ENCODE results near the gene ADGRD1.

Gene ADGRD1

DNA sequence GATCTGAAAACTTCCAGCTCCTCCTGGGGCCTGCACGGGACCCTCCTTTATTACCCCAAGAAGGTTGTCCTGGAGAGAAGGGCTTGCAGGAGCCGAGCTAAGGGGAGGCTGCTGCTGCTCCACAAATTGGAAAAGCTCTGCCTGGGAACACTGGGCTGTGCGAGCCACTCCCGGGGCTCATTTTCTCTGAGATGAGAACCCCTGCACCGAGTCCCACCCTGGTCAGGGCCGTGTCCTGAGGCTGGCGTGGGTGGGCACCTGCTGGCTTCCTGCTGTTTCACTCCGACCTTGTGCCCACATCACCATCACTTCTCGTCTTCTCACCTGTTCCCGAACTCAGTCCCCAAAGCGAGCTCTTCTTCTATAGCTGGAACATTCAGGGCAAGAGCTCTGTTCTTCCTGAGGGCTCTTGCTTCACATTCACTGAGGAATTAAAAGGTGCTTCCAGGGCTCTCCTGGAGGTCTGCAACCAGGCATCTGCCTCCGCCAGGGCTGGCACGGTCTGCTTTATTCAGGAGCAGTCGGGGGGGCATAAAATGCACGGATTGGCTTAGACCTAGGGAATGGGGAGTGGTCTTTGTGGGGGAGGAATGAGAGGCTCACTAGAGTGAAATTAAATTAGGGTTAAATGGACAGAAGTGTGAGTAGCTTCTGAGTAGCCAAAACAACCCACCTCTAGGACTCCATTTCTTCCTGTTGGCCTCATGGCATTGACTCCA is 98.5 kb downstream of the ADGRD1 start:
- no peak for TF ChIP-seq EZH2 (IDR thresholded peaks at IDR 0.05; ENCODE audit: borderline replicate concordance, low read depth, low read length, severe bottlenecking)
- TF ChIP-seq, protein P1, sequence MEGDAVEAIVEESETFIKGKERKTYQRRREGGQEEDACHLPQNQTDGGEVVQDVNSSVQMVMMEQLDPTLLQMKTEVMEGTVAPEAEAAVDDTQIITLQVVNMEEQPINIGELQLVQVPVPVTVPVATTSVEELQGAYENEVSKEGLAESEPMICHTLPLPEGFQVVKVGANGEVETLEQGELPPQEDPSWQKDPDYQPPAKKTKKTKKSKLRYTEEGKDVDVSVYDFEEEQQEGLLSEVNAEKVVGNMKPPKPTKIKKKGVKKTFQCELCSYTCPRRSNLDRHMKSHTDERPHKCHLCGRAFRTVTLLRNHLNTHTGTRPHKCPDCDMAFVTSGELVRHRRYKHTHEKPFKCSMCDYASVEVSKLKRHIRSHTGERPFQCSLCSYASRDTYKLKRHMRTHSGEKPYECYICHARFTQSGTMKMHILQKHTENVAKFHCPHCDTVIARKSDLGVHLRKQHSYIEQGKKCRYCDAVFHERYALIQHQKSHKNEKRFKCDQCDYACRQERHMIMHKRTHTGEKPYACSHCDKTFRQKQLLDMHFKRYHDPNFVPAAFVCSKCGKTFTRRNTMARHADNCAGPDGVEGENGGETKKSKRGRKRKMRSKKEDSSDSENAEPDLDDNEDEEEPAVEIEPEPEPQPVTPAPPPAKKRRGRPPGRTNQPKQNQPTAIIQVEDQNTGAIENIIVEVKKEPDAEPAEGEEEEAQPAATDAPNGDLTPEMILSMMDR (IDR thresholded peaks at IDR 0.05; ENCODE audit: borderline replicate concordance, extremely low read depth, low read length, poor library complexity, severe bottlenecking): no peak
- Histone ChIP-seq H4K20me1 (ENCODE audit: insufficient read depth, low read length) (no peaks in the 10 kb centered on the region), H3K4me1 (ENCODE audit: insufficient read depth, low read length) (peaks cover 7% of the 10 kb centered on the region; the same call in 1 of the 2 replicates), H3K4me2 (ENCODE audit: insufficient read depth, low read length) (no peak overlapping the region), H3K9me3 (ENCODE audit: insufficient read depth, low read length, severe bottlenecking) (no peaks in the 10 kb centered on the region), H3K36me3 (ENCODE audit: insufficient read depth, low read length) (no peaks in the 10 kb centered on the region), H3K27me3 (ENCODE audit: insufficient read depth, low read length, poor library complexity) (peaks cover 25% of the 10 kb centered on the region), H2AFZ (ENCODE audit: low read depth, low read length) (no peak overlapping the region), H3K4me3 (ENCODE audit: low read depth in 1 of 2, low read length in 2 of 2) (no peak overlapping the region), H3K9ac (ENCODE audit: low read depth, low read length) (no peak overlapping the region), H3K27ac (ENCODE audit: low read length) (no peak overlapping the region), H3K79me2 (ENCODE audit: insufficient read depth, low read length) (no peaks in the 10 kb centered on the region)
- DNase-seq (no peak), ATAC-seq (ENCODE audit: insufficient read depth, low read depth) (no peak)

- peaks cover 7% of the 10 kb centered on the region; the same call in 1 of the 2 replicates for H3K4me1 ChIP-seq (ENCODE audit: insufficient read depth, low read length)
- no peak for DNase-seq
- peaks cover 28% of the 10 kb centered on the region for H3K27me3 ChIP-seq (ENCODE audit: insufficient read depth, low read length, poor library complexity)
Measured at GRCh38 chr12:131052929-131053328, 99.2 kb downstream of the ADGRD1 start.

GRCh38 chr12:131053567-131053966 is 99.9 kb downstream of the ADGRD1 start:
- no peak overlapping the region for H2AFZ ChIP-seq (ENCODE audit: low read depth, low read length)
- DNase-seq (no peak), ATAC-seq (ENCODE audit: insufficient read depth, low read depth) (no peak)
- no peak overlapping the region for H3K9ac ChIP-seq (ENCODE audit: low read depth, low read length)
- H3K4me2 ChIP-seq (ENCODE audit: insufficient read depth, low read length): no peak overlapping the region
- H3K4me3 ChIP-seq (ENCODE audit: low read depth in 1 of 2, low read length in 2 of 2): no peak overlapping the region
- no peak overlapping the region for H3K27ac ChIP-seq (ENCODE audit: low read length)
- H3K9me3 ChIP-seq (ENCODE audit: insufficient read depth, low read length, severe bottlenecking): no peaks in the 10 kb centered on the region
- TF ChIP-seq EZH2 (IDR thresholded peaks at IDR 0.05; ENCODE audit: borderline replicate concordance, low read depth, low read length, severe bottlenecking): no peak
- TF ChIP-seq, protein P1 (IDR thresholded peaks at IDR 0.05; ENCODE audit: borderline replicate concordance, extremely low read depth, low read length, poor library complexity, severe bottlenecking): no peak
- H4K20me1 ChIP-seq (ENCODE audit: insufficient read depth, low read length): no peaks in the 10 kb centered on the region
- H3K36me3 ChIP-seq (ENCODE audit: insufficient read depth, low read length): no peaks in the 10 kb centered on the region
- H3K27me3 ChIP-seq (ENCODE audit: insufficient read depth, low read length, poor library complexity): peaks cover 28% of the 10 kb centered on the region
- H3K4me1 ChIP-seq (ENCODE audit: insufficient read depth, low read length): peaks cover 7% of the 10 kb centered on the region; the same call in 1 of the 2 replicates
- H3K79me2 ChIP-seq (ENCODE audit: insufficient read depth, low read length): no peaks in the 10 kb centered on the region

More at GRCh38 chr12:131052929-131053328, 99.2 kb downstream of the ADGRD1 start:
- Histone ChIP-seq H3K4me3 (ENCODE audit: low read depth in 1 of 2, low read length in 2 of 2) (no peak overlapping the region), H3K79me2 (ENCODE audit: insufficient read depth, low read length) (no peaks in the 10 kb centered on the region), H3K4me2 (ENCODE audit: insufficient read depth, low read length) (no peak overlapping the region), H3K36me3 (ENCODE audit: insufficient read depth, low read length) (no peaks in the 10 kb centered on the region), H3K27ac (ENCODE audit: low read length) (no peak overlapping the region), H3K9ac (ENCODE audit: low read depth, low read length) (no peak overlapping the region), H4K20me1 (ENCODE audit: insufficient read depth, low read length) (no peaks in the 10 kb centered on the region), H2AFZ (ENCODE audit: low read depth, low read length) (no peak overlapping the region), H3K9me3 (ENCODE audit: insufficient read depth, low read length, severe bottlenecking) (no peaks in the 10 kb centered on the region)
- no peak for TF ChIP-seq EZH2 (IDR thresholded peaks at IDR 0.05; ENCODE audit: borderline replicate concordance, low read depth, low read length, severe bottlenecking)
- TF ChIP-seq, protein P1 (IDR thresholded peaks at IDR 0.05; ENCODE audit: borderline replicate concordance, extremely low read depth, low read length, poor library complexity, severe bottlenecking): no peak
- ATAC-seq (ENCODE audit: insufficient read depth, low read depth): no peak

Data from DND-41 (cell line).